ENCODE measurements around the gene TSPAN32. TPM values are rescaled to one million over a fixed set of nuclear protein-coding genes. Genes with fewer than 3 reads are reported as not detected.

The TSPAN32 gene
- total and polyA plus RNA-seq, 10 donors: 10.6 to 21.8 (median 17.5) TPM

GRCh38 chr11:2302306-2302895, 588 bp downstream of the TSPAN32 start:
- H3K4me1 ChIP-seq: peaks cover 50 to 99% (median 85%) of the 10 kb centered on the region in 6 donors
- no peaks in the 10 kb centered on the region for H3K27me3 ChIP-seq (replicated peaks in 1 of 7)
- H3K27ac ChIP-seq: peak overlapping the region; percentile 74 to 95 (median 87)
- TF ChIP-seq POLR2A (IDR thresholded peaks at IDR 0.05) (no peak), CTCF (IDR thresholded peaks at IDR 0.05 in 8 of 11, conservative IDR thresholded peaks at IDR 0.05 in 3 of 11) (no peak), POLR2AphosphoS5 (IDR thresholded peaks at IDR 0.05) (no peak)
- intact Hi-C loops (cut with DNase I; ENCODE audit: low total_unique reads): loop anchor here (5.0 kb wide), 1 partner anchor 105 kb away; no protein-coding TSS in a partner anchor
- no peaks in the 10 kb centered on the region for H3K9me3 ChIP-seq
- peak; percentile 85 for DNase-seq
- H3K36me3 ChIP-seq: peaks cover 0 to 19% (median 0%) of the 10 kb centered on the region in 6 donors
- 18 to 69% (median 34%) methylated on average over 7 to 16 of the region's 16 CpGs for WGBS, 5 donors
- H3K4me3 ChIP-seq: peak overlapping the region; percentile 5 to 73 (median 40)

GRCh38 chr11:2302896-2303626, 1.2 kb downstream of the TSPAN32 start:
- Histone ChIP-seq H3K4me1 (peaks cover 50 to 99% (median 89%) of the 10 kb centered on the region in 6 donors), H3K4me3 (peak overlapping the region in 7 of 8 donors; percentile 20 to 73 (median 40)), H3K27ac (peak overlapping the region; percentile 74 to 95 (median 87)), H3K27me3 (replicated peaks in 1 of 7) (no peaks in the 10 kb centered on the region), H3K36me3 (peaks cover 0 to 12% (median 0%) of the 10 kb centered on the region in 6 donors), H3K9me3 (no peaks in the 10 kb centered on the region)
- intact Hi-C loops (cut with DNase I; ENCODE audit: low total_unique reads): loop anchor here (5.0 kb wide), 1 partner anchor 106 kb away; no protein-coding TSS in a partner anchor
- WGBS, 5 donors: 20 to 37% (median 36%) methylated on average over 10 to 18 of the region's 18 CpGs
- peak; percentile 86 for DNase-seq
- TF ChIP-seq CTCF (IDR thresholded peaks at IDR 0.05 in 8 of 11, conservative IDR thresholded peaks at IDR 0.05 in 3 of 11): no peak
- TF ChIP-seq POLR2AphosphoS5 (IDR thresholded peaks at IDR 0.05): peak in 2 of 3 donors; percentile 16 to 43

- intact Hi-C loops (cut with DNase I; ENCODE audit: low total_unique reads): loop anchor here (2.0 to 5.0 kb wide), 2 partner anchors 107 to 113 kb away; no protein-coding TSS in a partner anchor
- DNase-seq: peak; percentile 79
- Histone ChIP-seq H3K4me1 (peaks cover 50 to 91% (median 83%) of the 10 kb centered on the region in 6 donors), H3K27me3 (replicated peaks in 1 of 7) (no peaks in the 10 kb centered on the region), H3K9me3 (no peaks in the 10 kb centered on the region), H3K4me3 (peak overlapping the region in 1 of 8 donors; percentile 73), H3K27ac (peak overlapping the region; percentile 74 to 95 (median 87)), H3K36me3 (peaks cover 0 to 4% (median 0%) of the 10 kb centered on the region in 6 donors)
- TF ChIP-seq CTCF (IDR thresholded peaks at IDR 0.05 in 8 of 11, conservative IDR thresholded peaks at IDR 0.05 in 3 of 11) (no peak), POLR2AphosphoS5 (IDR thresholded peaks at IDR 0.05) (peak in 1 of 3 donors; percentile 17)
- 46 to 70% (median 50%) methylated on average over 12 to 15 of the region's 15 CpGs for WGBS, 5 donors
These were observed 2.1 kb downstream of the TSPAN32 start for GRCh38 chr11:2303627-2304505.
